ENCODE measurements around the gene BMP6. TPM values are rescaled to one million over a fixed set of nuclear protein-coding genes. Genes with fewer than 3 reads are reported as not detected.

The BMP6 gene
- total and polyA plus RNA-seq, 11 donors, result 1.1 to 5.1 (median 2.7) TPM

DNA sequence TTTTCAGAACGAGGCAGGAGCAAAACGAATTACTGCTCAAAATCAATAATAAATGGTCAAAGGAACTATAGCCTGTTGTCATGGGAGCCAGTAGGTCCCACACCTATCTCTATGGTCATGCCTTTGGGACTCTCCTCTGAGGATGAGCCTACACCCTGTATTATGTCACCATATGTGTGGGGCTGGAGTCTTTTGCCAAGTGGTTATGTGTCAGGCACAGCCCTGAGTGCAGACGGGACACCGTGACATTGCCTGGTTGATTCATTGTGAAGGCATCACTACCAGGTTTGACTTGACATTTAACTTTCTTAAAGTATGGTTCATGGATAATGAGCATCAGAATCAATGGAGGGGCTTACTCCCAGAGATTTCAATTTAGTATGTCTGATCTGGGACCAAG lies 23.6 kb downstream of the BMP6 start:
- no peaks in the 10 kb centered on the region for H3K4me1 ChIP-seq
- no peak overlapping the region for H3K27ac ChIP-seq
- intact Hi-C loops (cut with DNase I), result no loop called here

DNA sequence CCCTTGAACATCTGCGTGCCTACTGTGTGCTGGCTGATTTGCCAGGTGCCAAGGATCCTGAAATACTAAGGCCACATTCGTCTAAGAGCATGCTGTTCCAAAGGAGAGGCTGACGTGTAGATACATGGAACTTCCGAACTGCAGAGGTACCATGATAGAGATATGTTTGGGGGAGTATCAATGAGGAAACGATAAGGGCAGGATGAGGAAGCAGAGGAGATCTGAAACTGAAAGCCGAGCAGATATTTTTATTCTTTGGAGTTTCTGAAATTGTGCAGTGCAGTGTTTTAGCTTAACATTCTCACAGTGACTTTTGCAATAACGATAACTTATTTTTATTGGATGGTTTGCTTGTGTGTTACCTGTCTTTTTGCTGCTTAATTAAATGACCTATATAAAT lies 24.3 kb downstream of the BMP6 start:
- Histone ChIP-seq H3K9me3 (no peaks in the 10 kb centered on the region), H3K4me3 (no peak overlapping the region), H3K27me3 (peaks cover 0 to 2% (median 0%) of the 10 kb centered on the region in 9 donors), H3K4me1 (no peaks in the 10 kb centered on the region), H3K27ac (no peak overlapping the region), H3K36me3 (no peaks in the 10 kb centered on the region)
- intact Hi-C loops (cut with DNase I), result no loop called here
- TF ChIP-seq POLR2A (IDR thresholded peaks at IDR 0.05), result no peak
- TF ChIP-seq, protein P1, sequence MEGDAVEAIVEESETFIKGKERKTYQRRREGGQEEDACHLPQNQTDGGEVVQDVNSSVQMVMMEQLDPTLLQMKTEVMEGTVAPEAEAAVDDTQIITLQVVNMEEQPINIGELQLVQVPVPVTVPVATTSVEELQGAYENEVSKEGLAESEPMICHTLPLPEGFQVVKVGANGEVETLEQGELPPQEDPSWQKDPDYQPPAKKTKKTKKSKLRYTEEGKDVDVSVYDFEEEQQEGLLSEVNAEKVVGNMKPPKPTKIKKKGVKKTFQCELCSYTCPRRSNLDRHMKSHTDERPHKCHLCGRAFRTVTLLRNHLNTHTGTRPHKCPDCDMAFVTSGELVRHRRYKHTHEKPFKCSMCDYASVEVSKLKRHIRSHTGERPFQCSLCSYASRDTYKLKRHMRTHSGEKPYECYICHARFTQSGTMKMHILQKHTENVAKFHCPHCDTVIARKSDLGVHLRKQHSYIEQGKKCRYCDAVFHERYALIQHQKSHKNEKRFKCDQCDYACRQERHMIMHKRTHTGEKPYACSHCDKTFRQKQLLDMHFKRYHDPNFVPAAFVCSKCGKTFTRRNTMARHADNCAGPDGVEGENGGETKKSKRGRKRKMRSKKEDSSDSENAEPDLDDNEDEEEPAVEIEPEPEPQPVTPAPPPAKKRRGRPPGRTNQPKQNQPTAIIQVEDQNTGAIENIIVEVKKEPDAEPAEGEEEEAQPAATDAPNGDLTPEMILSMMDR (IDR thresholded peaks at IDR 0.05), result no peak
- DNase-seq, result no peak
- no peak for ATAC-seq
- 62 to 74% (median 67%) methylated on average over 7 of the region's 7 CpGs for WGBS, 4 donors

More for the DNA sequence above, 23.6 kb downstream of the BMP6 start:
- TF ChIP-seq POLR2A (IDR thresholded peaks at IDR 0.05), result no peak
- TF ChIP-seq, protein P1 (IDR thresholded peaks at IDR 0.05), result no peak
- ATAC-seq (no peak), DNase-seq (no peak)
- Histone ChIP-seq H3K36me3 (no peaks in the 10 kb centered on the region), H3K4me3 (no peak overlapping the region), H3K9me3 (no peaks in the 10 kb centered on the region), H3K27me3 (peaks cover 0 to 7% (median 0%) of the 10 kb centered on the region in 9 donors)
- WGBS, 4 donors, result 72 to 90% (median 85%) methylated on average over 4 of the region's 4 CpGs

DNA sequence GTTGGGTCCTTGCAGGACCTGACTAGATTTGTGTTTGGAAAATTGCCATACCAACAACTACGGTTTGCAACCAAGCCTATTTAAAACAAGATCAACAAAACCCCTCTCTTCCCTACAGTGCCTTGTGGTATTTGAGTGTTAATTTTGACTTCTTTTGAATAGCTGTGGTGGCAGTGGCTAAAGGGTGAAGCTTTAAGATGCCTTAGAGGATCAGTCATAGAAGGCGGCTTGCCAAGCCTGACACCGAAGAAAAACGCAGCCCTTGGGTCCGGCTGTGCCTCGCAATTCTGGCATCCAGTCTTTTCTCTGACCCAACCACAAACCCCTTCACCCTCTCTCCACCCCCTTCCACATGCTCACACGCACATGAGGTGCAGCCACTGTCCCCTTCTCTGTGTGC lies 32.6 kb downstream of the BMP6 start:
- H3K4me3 ChIP-seq, result no peak overlapping the region
- H3K4me1 ChIP-seq, result peaks cover 0 to 2% (median 0%) of the 10 kb centered on the region in 12 donors
- no peak overlapping the region for H3K27ac ChIP-seq
- H3K36me3 ChIP-seq, result no peaks in the 10 kb centered on the region
- DNase-seq, result peak in 1 of 5 donors; percentile 36
- intact Hi-C loops (cut with DNase I), result no loop called here
- 58 to 82% (median 72%) methylated on average over 7 of the region's 7 CpGs for WGBS, 4 donors
- peaks cover 0 to 12% (median 0%) of the 10 kb centered on the region in 12 donors for H3K9me3 ChIP-seq
- TF ChIP-seq, protein P1 (IDR thresholded peaks at IDR 0.05), result no peak
- no peak for TF ChIP-seq POLR2A (IDR thresholded peaks at IDR 0.05)
- peaks cover 0 to 7% (median 0%) of the 10 kb centered on the region in 9 donors for H3K27me3 ChIP-seq
- ATAC-seq, result peak in 2 of 4 donors; percentile 50 to 58

DNA sequence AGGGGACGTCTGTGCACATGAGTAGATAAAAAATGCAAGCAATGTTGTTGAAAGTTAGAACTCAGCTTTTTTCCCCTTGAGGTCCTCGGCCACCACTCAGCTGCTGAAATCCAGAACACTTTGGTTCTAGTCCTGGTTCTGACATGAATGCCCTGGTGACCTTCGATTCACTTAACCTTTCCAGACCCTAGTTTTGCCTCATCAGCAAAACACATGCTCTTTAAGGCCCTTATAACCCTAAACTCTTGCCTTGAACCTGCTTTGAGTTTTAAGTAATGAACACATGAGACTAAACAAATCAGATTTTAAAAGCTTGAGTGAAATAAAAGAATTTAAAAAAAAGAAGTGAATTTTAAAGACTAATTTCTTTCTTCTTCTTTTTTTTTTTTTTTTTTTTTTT lies 33.4 kb downstream of the BMP6 start:
- Histone ChIP-seq H3K27ac (no peak overlapping the region), H3K36me3 (no peaks in the 10 kb centered on the region), H3K9me3 (peaks cover 0 to 12% (median 0%) of the 10 kb centered on the region in 12 donors), H3K4me1 (peaks cover 0 to 2% (median 0%) of the 10 kb centered on the region in 12 donors), H3K27me3 (peaks cover 0 to 7% (median 0%) of the 10 kb centered on the region in 9 donors), H3K4me3 (no peak overlapping the region)
- ATAC-seq, result no peak
- no peak for TF ChIP-seq POLR2A (IDR thresholded peaks at IDR 0.05)
- TF ChIP-seq, protein P1 (IDR thresholded peaks at IDR 0.05), result no peak
- intact Hi-C loops (cut with DNase I), result no loop called here
- DNase-seq, result no peak
- 64 to 75% (median 71%) methylated on average over 3 of the region's 3 CpGs for WGBS, 4 donors

All from heart left ventricle (tissue), 16 donors.